AG04450 (cell line): Measurements from ENCODE around the gene SRRT. TPM values are rescaled to one million over a fixed set of nuclear protein-coding genes. Genes with fewer than 3 reads are reported as not detected.

ENCODE experiments used
- CTCF ChIA-PET: fragments of 300-600, 350-600 bp; formaldehyde crosslinking; extraction: SDS; loops from one replicate; lab custom pipeline; 2022; ENCODE audit warnings: antibody characterized with exemption, inconsistent platforms; lab: Charles Lee
- POLR2A ChIA-PET: fragments of 350-600 bp; formaldehyde crosslinking; extraction: SDS; loops from one replicate; lab custom pipeline; 2021; ENCODE audit warnings: antibody characterized with exemption, inconsistent platforms; lab: Yijun Ruan, JAX
- DNase-seq: peaks from one replicate; pipeline ENCODE4 v3.0.0-alpha.2; 2011; ENCODE audit warnings: low read depth, low spot score
- H3K27ac ChIP-seq: one replicate; pipeline ENCODE4 v1.5.1; 2012; ENCODE audit warnings: low read depth, low read length, control low read depth
- H3K27me3 ChIP-seq: one replicate; pipeline ENCODE4 v1.6.0; 2012; ENCODE audit warnings: low read length; ENCODE audit not compliant: control insufficient read depth, insufficient read depth
- H3K4me3 ChIP-seq: 2 replicates; pipeline ENCODE4 v1.5.1; 2011; ENCODE audit warnings: mild to moderate bottlenecking, low read depth, low read length, control low read depth
- H3K9me3 ChIP-seq: 2 replicates; pipeline ENCODE4 v1.5.1; 2012; ENCODE audit warnings: low read length; ENCODE audit not compliant: control insufficient read depth, insufficient read depth
- polyA plus RNA-seq: library from polyadenylated mRNA; depleted of rRNA; stranded (reverse); fragments of >200 nt; gene quantifications from 2 replicates; pipeline ENCODE4 v1.2.3, GENCODE V29; 2011
- TF ChIP-seq, protein P1 (sequence below): IDR thresholded peaks from 2 replicates; pipeline ENCODE4 v1.5.1; 2011; ENCODE audit warnings: low read depth, low read length, control low read depth, inconsistent platforms

SRRT gene
- polyA plus RNA-seq, 1 experiment, result 42.4 TPM

DNA sequence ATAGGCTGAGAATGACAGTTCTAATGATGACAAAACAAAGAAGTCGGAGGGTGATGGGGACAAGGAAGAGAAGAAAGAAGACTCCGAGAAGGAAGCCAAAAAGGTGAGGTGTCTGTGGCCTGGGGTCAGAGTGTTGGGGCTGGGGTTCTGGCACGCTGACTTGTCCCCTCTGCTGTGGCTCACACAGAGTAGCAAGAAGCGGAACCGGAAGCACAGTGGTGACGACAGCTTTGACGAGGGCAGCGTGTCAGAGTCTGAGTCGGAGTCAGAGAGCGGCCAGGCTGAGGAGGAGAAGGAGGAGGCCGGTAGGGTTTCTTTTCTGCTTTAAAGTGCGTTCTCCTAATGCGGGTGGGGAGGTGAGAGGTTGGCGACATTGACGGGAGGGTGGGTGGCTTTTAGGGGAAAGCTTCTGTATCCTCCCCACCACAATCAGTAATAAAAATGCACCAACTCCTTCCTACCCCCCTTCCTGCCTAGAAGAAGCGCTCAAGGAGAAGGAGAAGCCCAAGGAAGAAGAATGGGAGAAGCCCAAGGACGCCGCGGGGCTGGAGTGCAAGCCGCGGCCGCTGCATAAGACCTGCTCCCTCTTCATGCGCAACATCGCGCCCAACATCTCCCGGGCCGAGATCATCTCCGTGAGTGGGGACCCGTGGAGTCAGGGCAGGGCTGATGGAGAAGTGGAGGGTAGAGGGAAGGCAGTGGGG, 10.0 kb downstream of the SRRT start:
- H3K27me3 ChIP-seq, result no peaks in the 10 kb centered on the region
- no peak overlapping the region for H3K4me3 ChIP-seq
- H3K27ac ChIP-seq, result peak overlapping the region; percentile 11
- no peak for DNase-seq
- ChIA-PET POLR2A (no interaction called here), CTCF (interaction anchor here (1.4 kb wide), 1 partner anchor 193 kb away, joined by 4 read pairs; no protein-coding TSS in a partner anchor)
- TF ChIP-seq, protein P1, sequence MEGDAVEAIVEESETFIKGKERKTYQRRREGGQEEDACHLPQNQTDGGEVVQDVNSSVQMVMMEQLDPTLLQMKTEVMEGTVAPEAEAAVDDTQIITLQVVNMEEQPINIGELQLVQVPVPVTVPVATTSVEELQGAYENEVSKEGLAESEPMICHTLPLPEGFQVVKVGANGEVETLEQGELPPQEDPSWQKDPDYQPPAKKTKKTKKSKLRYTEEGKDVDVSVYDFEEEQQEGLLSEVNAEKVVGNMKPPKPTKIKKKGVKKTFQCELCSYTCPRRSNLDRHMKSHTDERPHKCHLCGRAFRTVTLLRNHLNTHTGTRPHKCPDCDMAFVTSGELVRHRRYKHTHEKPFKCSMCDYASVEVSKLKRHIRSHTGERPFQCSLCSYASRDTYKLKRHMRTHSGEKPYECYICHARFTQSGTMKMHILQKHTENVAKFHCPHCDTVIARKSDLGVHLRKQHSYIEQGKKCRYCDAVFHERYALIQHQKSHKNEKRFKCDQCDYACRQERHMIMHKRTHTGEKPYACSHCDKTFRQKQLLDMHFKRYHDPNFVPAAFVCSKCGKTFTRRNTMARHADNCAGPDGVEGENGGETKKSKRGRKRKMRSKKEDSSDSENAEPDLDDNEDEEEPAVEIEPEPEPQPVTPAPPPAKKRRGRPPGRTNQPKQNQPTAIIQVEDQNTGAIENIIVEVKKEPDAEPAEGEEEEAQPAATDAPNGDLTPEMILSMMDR, result no peak
- H3K9me3 ChIP-seq, result peaks cover 8% of the 10 kb centered on the region; the same call in 1 of the 2 replicates

DNA sequence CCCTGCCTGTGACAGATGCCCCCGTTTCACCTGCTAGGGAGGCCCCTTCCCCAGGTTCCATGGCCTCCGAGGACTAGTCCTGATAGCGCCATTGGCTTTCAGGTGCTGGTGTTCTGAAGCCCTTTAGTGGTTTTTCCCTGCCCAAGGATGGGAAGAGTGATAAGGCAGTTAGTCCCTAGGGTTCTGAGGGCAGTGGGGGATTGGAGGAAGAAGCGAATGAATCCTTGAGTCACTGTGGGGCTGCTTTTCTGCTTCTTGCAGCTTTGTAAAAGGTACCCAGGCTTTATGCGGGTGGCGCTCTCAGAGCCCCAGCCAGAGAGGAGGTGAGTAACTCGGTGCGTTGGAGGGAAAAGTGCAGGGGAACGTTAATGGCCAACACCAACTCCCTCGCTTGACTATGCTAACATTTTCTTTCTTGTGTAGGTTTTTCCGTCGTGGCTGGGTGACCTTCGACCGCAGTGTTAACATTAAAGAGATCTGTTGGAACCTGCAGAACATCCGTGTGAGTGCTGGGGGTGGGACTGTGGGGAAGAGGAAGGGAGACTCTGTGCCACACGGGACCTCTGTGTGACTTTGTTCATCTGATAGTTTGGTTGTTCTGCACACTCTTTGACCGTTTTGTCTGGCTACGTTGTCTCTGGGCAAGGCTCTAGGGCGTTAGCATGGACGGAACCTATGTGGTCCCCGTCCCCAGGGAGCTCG, 10.7 kb downstream of the SRRT start:
- CTCF ChIA-PET, result interaction anchor here (2.6 kb wide), 1 partner anchor 10 kb away, joined by 5 read pairs; the partner anchor contains the start of gene SRRT
- DNase-seq, result no peak
- TF ChIP-seq, protein P1, result no peak
- POLR2A ChIA-PET, result interaction anchor here (0.6 kb wide), 1 partner anchor 10 kb away, joined by 3 read pairs; the partner anchor contains the start of gene SRRT
- Histone ChIP-seq H3K4me3 (no peak overlapping the region), H3K9me3 (peaks cover 8% of the 10 kb centered on the region; the same call in 1 of the 2 replicates), H3K27me3 (no peaks in the 10 kb centered on the region), H3K27ac (no peak overlapping the region)

DNA sequence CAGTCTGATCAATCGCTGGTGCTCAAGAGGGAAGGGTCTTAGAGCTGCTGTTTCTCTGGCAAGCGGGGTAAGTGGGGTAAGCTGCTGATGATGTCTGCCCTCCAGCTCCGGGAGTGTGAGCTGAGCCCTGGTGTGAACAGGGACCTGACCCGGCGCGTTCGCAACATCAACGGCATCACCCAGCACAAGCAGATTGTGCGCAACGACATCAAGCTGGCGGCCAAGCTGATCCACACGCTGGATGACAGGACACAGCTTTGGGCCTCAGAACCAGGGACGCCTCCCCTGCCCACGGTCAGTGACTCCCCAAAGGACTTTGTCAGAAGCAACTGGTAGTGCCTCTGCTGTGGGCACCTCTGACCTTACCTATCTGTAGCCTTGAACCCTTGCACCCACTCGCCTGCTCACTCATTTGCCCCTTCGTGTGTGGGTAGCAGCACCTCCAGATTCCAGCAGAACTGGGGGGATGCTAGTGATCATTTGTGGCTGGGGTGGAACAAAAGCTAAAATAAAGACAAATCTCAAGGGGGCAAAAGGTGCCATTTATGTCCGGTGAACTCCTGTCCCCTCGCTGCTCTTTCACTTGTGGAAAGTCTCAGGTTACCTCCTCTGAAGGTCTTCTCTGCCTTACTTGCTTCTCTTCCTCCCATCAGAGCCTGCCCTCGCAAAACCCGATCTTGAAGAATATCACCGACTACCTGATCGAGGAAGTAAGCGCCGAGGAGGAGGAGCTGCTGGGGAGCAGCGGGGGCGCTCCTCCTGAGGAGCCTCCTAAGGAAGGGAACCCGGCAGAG, 11.4 kb downstream of the SRRT start:
- POLR2A ChIA-PET, result interaction anchor here (0.6 to 4.4 kb wide), 3 partner anchors 10 to 180 kb away, joined by 3 to 71 read pairs (median 3); partner anchors contain the start of genes POP7 and SRRT
- no peak overlapping the region for H3K27ac ChIP-seq
- DNase-seq, result no peak
- H3K4me3 ChIP-seq, result no peak overlapping the region
- CTCF ChIA-PET, result interaction anchor here (2.6 kb wide), 1 partner anchor 11 kb away, joined by 5 read pairs; the partner anchor contains the start of gene SRRT
- TF ChIP-seq, protein P1, result no peak
- H3K27me3 ChIP-seq, result no peaks in the 10 kb centered on the region
- H3K9me3 ChIP-seq, result peaks cover 8% of the 10 kb centered on the region; the same call in 1 of the 2 replicates

DNA sequence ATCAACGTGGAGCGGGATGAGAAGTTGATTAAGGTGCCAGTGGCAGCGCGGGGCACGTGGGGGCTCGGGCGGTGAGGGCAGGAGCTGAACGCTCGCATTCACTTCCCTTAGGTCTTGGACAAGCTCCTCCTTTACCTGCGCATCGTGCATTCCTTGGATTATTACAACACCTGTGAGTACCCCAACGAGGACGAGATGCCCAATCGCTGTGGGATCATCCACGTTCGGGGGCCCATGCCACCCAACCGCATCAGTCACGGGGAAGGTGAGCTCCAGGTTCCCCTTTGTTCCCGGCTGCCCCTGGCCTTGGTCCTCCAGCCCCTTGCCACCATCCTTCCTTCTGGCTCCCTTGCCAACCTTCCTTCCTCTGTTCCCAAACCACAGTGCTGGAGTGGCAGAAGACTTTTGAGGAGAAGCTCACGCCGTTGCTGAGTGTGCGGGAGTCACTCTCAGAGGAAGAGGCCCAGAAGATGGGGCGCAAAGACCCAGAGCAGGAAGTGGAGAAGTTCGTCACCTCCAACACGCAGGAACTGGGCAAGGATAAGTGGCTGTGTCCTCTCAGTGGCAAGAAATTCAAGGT, 12.1 kb downstream of the SRRT start:
- Histone ChIP-seq H3K9me3 (peaks cover 8% of the 10 kb centered on the region; the same call in 1 of the 2 replicates), H3K27me3 (no peaks in the 10 kb centered on the region), H3K27ac (no peak overlapping the region), H3K4me3 (no peak overlapping the region)
- CTCF ChIA-PET, result interaction anchor here (2.6 kb wide), 1 partner anchor 12 kb away, joined by 5 read pairs; the partner anchor contains the start of gene SRRT
- POLR2A ChIA-PET, result interaction anchor here (0.9 to 4.4 kb wide), 2 partner anchors 10 to 181 kb away, joined by 3 to 71 read pairs; partner anchors contain the start of genes POP7 and SRRT
- TF ChIP-seq, protein P1, result no peak
- no peak for DNase-seq
